ENCODE measurements around the gene GFER.

Gene GFER

GRCh38 chr16:1975432-1976215, 8.4 kb upstream of the GFER start:
- DNase-seq = no peak

- DNase-seq = no peak
These were observed 7.8 kb upstream of the GFER start for GRCh38 chr16:1976216-1976520.

GRCh38 chr16:1976951-1977874, 6.8 kb upstream of the GFER start:
- DNase-seq = no peak

GRCh38 chr16:1977875-1978268, 6.1 kb upstream of the GFER start:
- DNase-seq = no peak

- no peak for DNase-seq
These were observed 5.4 kb upstream of the GFER start for GRCh38 chr16:1978476-1979120.

- peak; percentile 34 for DNase-seq
These were observed 4.5 kb upstream of the GFER start for GRCh38 chr16:1979271-1980029.

GRCh38 chr16:1980030-1980769, 3.8 kb upstream of the GFER start:
- DNase-seq = no peak

- no peak for DNase-seq
These were observed 3.3 kb upstream of the GFER start for GRCh38 chr16:1980770-1981087.

- DNase-seq = no peak
These were observed 2.6 kb upstream of the GFER start, which contains the start of gene NOXO1 for GRCh38 chr16:1981398-1981836. NOXO1 (minus strand) TSS chr16:1981469; CDS start chr16:1981179, 290 bp downstream.

GRCh38 chr16:1982013-1982433, 2.0 kb upstream of the GFER start:
- no peak for DNase-seq

- no peak for DNase-seq
These were observed 926 bp upstream of the GFER start for GRCh38 chr16:1982991-1983543.

- DNase-seq = no peak
These were observed 593 bp downstream of the GFER start for GRCh38 chr16:1984347-1985225.

- DNase-seq = no peak
These were observed 1.6 kb downstream of the GFER start for GRCh38 chr16:1985466-1986150.

GRCh38 chr16:1987198-1987597, 3.2 kb downstream of the GFER start:
- no peak for DNase-seq

- peak; percentile 6 for DNase-seq
These were observed 5.5 kb downstream of the GFER start, which contains the start of gene SYNGR3 for GRCh38 chr16:1989209-1990100. SYNGR3 (plus strand) TSS chr16:1989970; CDS start chr16:1990103, 133 bp downstream.

- no peak for DNase-seq
These were observed 6.0 kb downstream of the GFER start for GRCh38 chr16:1990101-1990350.

GRCh38 chr16:1990351-1991134, 6.5 kb downstream of the GFER start:
- DNase-seq = peak; percentile 5

- no peak for DNase-seq
These were observed 7.2 kb downstream of the GFER start for GRCh38 chr16:1991135-1991551.

Measured in NCI-H748 treated with DMSO at 0.1 percent for 48 hours (cell line).